Mesothelial cell of epicardium (in vitro differentiated cells): ENCODE results near the gene SERPINA3. TPM values are rescaled to one million over a fixed set of nuclear protein-coding genes. Genes with fewer than 3 reads are reported as not detected.
"Not testable (repeated sequence)": the region's sequence is repeated elsewhere in the genome, so short reads cannot be mapped to it uniquely, and the experiment has no call there.

Experiments used
- DNase-seq, 2 experiments: peaks; one replicate each; pipeline ENCODE4 v3.0.0; 2021; ENCODE audit warnings: low spot score in 2 of 2; ENCODE audit not compliant: unreplicated experiment in 2 of 2
- H3K27ac Mint-ChIP-seq: 2 replicates; pipeline ENCODE4 v1.8.0; 2021; ENCODE audit warnings: mixed read lengths
- H3K27me3 Mint-ChIP-seq: 2 replicates; pipeline ENCODE4 v1.8.0; 2021; ENCODE audit warnings: low read depth, mixed read lengths
- H3K36me3 Mint-ChIP-seq: 2 replicates; pipeline ENCODE4 v1.8.0; 2021; ENCODE audit warnings: mixed read lengths
- H3K4me1 Mint-ChIP-seq: 2 replicates; pipeline ENCODE4 v1.8.0; 2021; ENCODE audit warnings: mixed read lengths
- H3K4me3 Mint-ChIP-seq: 2 replicates; pipeline ENCODE4 v1.8.0; 2021; ENCODE audit warnings: mild to moderate bottlenecking, moderate library complexity, mixed read lengths
- H3K9me3 Mint-ChIP-seq: 2 replicates; pipeline ENCODE4 v1.8.0; 2021; ENCODE audit warnings: mixed read lengths
- CTCF ChIP-seq: fragments of 200-600 bp; sonication (generic); IDR thresholded peaks from one replicate; pipeline ENCODE4 v1.5.0; 2021; ENCODE audit warnings: antibody characterized with exemption; ENCODE audit not compliant: unreplicated experiment
- total RNA-seq: library from RNA; stranded (reverse); gene quantifications from 3 replicates; pipeline ENCODE4 v1.2.1, GENCODE V29; 2021

The SERPINA3 gene
- total RNA-seq, 1 donor from 2014 or later, result 0.29 TPM

GRCh38 chr14:94636744-94637412 is 24.7 kb downstream of the SERPINA3 start:
- Mint-ChIP-seq H3K36me3 (no peaks in the 10 kb centered on the region), H3K27ac (no peak overlapping the region), H3K4me3 (no peak overlapping the region), H3K4me1 (no peaks in the 10 kb centered on the region), H3K27me3 (peaks cover 33% of the 10 kb centered on the region), H3K9me3 (no peaks in the 10 kb centered on the region)
- no peak for DNase-seq
- no peak for TF ChIP-seq CTCF

GRCh38 chr14:94637814-94638213 is 25.6 kb downstream of the SERPINA3 start:
- not testable (repeated sequence) for H3K4me1 Mint-ChIP-seq, H3K27ac Mint-ChIP-seq, H3K4me3 Mint-ChIP-seq, H3K36me3 Mint-ChIP-seq, DNase-seq, H3K9me3 Mint-ChIP-seq
- peaks cover 24% of the 10 kb centered on the region for H3K27me3 Mint-ChIP-seq

GRCh38 chr14:94638339-94638738 is 26.1 kb downstream of the SERPINA3 start:
- H3K36me3 Mint-ChIP-seq, result no peaks in the 10 kb centered on the region
- H3K4me1 Mint-ChIP-seq, result no peaks in the 10 kb centered on the region
- no peaks in the 10 kb centered on the region for H3K9me3 Mint-ChIP-seq
- TF ChIP-seq CTCF, result no peak
- DNase-seq, result no peak
- no peak overlapping the region for H3K4me3 Mint-ChIP-seq
- no peak overlapping the region for H3K27ac Mint-ChIP-seq
- H3K27me3 Mint-ChIP-seq, result peaks cover 23% of the 10 kb centered on the region

GRCh38 chr14:94638961-94639817 is 27.0 kb downstream of the SERPINA3 start:
- TF ChIP-seq CTCF, result no peak
- no peaks in the 10 kb centered on the region for H3K9me3 Mint-ChIP-seq
- no peak overlapping the region for H3K27ac Mint-ChIP-seq
- H3K36me3 Mint-ChIP-seq, result no peaks in the 10 kb centered on the region
- DNase-seq, result no peak
- H3K4me1 Mint-ChIP-seq, result no peaks in the 10 kb centered on the region
- H3K27me3 Mint-ChIP-seq, result peaks cover 16% of the 10 kb centered on the region
- H3K4me3 Mint-ChIP-seq, result no peak overlapping the region

GRCh38 chr14:94640721-94641631 is 28.8 kb downstream of the SERPINA3 start:
- Mint-ChIP-seq H3K4me3 (no peak overlapping the region), H3K9me3 (no peaks in the 10 kb centered on the region), H3K4me1 (no peaks in the 10 kb centered on the region), H3K27ac (no peak overlapping the region), H3K27me3 (peaks cover 20% of the 10 kb centered on the region), H3K36me3 (no peaks in the 10 kb centered on the region)
- DNase-seq, result no peak
- no peak for TF ChIP-seq CTCF
